Measurements from ENCODE around the gene IL17C. TPM values are rescaled to one million over a fixed set of nuclear protein-coding genes. Genes with fewer than 3 reads are reported as not detected.
A peak's percentile ranks its signal among the peaks of the same experiment; 100 is the strongest.

IL17C gene
- total and polyA plus RNA-seq, 9 of the 15 experiments (the other 6 are each of a cell fraction or from before 2014, with no cell fraction given): not detected

DNA sequence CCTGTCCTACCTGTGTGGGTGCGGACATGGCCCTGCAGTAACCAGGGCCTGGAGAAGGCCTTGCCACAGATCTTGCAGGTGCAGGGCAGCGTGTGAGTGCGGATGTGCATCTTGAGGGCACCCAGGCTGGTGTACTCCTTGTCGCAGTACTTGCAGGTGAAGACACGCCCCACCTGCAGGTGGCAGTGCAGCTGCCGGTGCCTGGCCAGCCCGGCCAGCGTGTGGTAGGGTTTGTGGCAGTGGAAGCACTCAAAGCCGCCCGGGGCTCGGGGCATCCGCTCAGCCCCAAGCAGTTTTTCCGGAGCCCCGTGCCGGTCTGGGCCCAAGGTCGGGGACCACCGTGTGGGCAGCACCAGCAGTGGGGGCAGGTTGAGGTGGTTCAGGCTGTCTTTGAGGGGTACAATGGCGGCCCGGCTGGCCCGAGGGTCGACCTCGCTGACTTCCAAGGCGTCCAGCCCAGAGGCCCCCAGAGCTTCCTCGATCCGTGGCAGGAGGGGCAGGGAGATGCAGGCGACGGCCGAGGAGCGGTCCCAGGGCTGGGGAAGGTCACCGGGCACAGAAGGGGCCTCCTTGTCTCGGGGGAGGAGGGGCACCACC is 42.8 kb downstream of the IL17C start (continued):
- TF ChIP-seq JUND (IDR thresholded peaks at IDR 0.05; ENCODE audit: borderline replicate concordance, low read depth, low read length) (0 out of 2 replicates have a peak, but pooled peaks have one; percentile 16), JUND (tag; IDR thresholded peaks at IDR 0.05; ENCODE audit: borderline replicate concordance, low read depth, low read length) (no peak), ZNF174 (CRISPR knock-in tag; IDR thresholded peaks at IDR 0.05) (no peak), ATF7 (IDR thresholded peaks at IDR 0.05) (0 out of 2 replicates have a peak, but pooled peaks have one; percentile 12), NFXL1 (CRISPR knock-in tag; IDR thresholded peaks at IDR 0.05) (no peak), RB1 (IDR thresholded peaks at IDR 0.05; ENCODE audit: low read depth) (peak; percentile 48), ZNF121 (CRISPR knock-in tag; conservative IDR thresholded peaks at IDR 0.05) (no peak), MTA3 (IDR thresholded peaks at IDR 0.05; ENCODE audit: borderline replicate concordance) (0 out of 2 replicates have a peak, but pooled peaks have one; percentile 47), NEUROD1 (IDR thresholded peaks at IDR 0.05; ENCODE audit: borderline replicate concordance, low read depth, low read length, partially characterized antibody) (no peak), PCBP1 (IDR thresholded peaks at IDR 0.05; ENCODE audit: low read depth, low read length, poor library complexity, severe bottlenecking) (peak; percentile 61), SMC3 (conservative IDR thresholded peaks at IDR 0.05; ENCODE audit: insufficient read depth, low read depth, low read length) (0 out of 2 replicates have a peak, but pooled peaks have one; percentile 24), ARNT (IDR thresholded peaks at IDR 0.05) (no peak), KDM5B (IDR thresholded peaks at IDR 0.05; ENCODE audit: insufficient replicate concordance, low read depth, low read length) (no peak), MTA2 (IDR thresholded peaks at IDR 0.05; ENCODE audit: low read depth) (no peak), STAG1 (CRISPR knock-in tag; IDR thresholded peaks at IDR 0.05; ENCODE audit: borderline replicate concordance) (0 out of 2 replicates have a peak, but pooled peaks have one; percentile 30), RAD21 (CRISPR knock-in tag; conservative IDR thresholded peaks at IDR 0.05 in 1 of 2, IDR thresholded peaks at IDR 0.05 in 1 of 2) (peak in 1 of 2 experiments; percentile 65; a peak in 2 of 4 replicates), POLR2G (IDR thresholded peaks at IDR 0.05; ENCODE audit: low read depth, low read length) (peak; percentile 63)
- TF ChIP-seq, protein P1, sequence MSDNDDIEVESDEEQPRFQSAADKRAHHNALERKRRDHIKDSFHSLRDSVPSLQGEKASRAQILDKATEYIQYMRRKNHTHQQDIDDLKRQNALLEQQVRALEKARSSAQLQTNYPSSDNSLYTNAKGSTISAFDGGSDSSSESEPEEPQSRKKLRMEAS (CRISPR knock-in tag; IDR thresholded peaks at IDR 0.05): 0 out of 2 replicates have a peak, but pooled peaks have one; percentile 23
- TF ChIP-seq, protein P2, sequence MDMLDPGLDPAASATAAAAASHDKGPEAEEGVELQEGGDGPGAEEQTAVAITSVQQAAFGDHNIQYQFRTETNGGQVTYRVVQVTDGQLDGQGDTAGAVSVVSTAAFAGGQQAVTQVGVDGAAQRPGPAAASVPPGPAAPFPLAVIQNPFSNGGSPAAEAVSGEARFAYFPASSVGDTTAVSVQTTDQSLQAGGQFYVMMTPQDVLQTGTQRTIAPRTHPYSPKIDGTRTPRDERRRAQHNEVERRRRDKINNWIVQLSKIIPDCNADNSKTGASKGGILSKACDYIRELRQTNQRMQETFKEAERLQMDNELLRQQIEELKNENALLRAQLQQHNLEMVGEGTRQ (CRISPR knock-in tag; IDR thresholded peaks at IDR 0.05): no peak
- TF ChIP-seq, protein P3, sequence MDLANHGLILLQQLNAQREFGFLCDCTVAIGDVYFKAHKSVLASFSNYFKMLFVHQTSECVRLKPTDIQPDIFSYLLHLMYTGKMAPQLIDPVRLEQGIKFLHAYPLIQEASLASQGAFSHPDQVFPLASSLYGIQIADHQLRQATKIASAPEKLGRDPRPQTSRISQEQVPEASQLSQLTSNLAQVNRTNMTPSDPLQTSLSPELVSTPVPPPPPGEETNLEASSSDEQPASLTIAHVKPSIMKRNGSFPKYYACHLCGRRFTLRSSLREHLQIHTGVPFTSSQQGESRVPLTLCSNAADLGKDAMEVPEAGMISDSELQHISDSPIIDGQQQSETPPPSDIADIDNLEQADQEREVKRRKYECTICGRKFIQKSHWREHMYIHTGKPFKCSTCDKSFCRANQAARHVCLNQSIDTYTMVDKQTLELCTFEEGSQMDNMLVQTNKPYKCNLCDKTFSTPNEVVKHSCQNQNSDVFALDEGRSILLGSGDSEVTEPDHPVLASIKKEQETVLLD (IDR thresholded peaks at IDR 0.05): peak; percentile 22; the same call in 1 of the 2 replicates

All from K562 (cell line).